Immature natural killer cell (primary cell): ENCODE results near the gene CFAP57. TPM values are rescaled to one million over a fixed set of nuclear protein-coding genes. Genes with fewer than 3 reads are reported as not detected.
A peak's percentile ranks its signal among the peaks of the same experiment; 100 is the strongest.

ENCODE experiments used
- DNase-seq, 3 donors: peaks; one replicate each; pipeline ENCODE4 v3.0.0; 2022; ENCODE audit warnings: mixed read lengths in 1 of 3
- H3K27ac Mint-ChIP-seq, 6 donors: one replicate each; pipeline ENCODE4 v1.8.0; 2020; ENCODE audit warnings: mixed read lengths in 6 of 6, mild to moderate bottlenecking in 5 of 6, inconsistent platforms in 4 of 6, moderate library complexity in 3 of 6
- H3K27me3 Mint-ChIP-seq, 3 donors: one replicate each; pipeline ENCODE4 v1.8.0; 2020 to 2021; ENCODE audit warnings: low read depth in 3 of 3, mild to moderate bottlenecking in 3 of 3, mixed read lengths in 3 of 3, moderate library complexity in 3 of 3, inconsistent platforms in 1 of 3
- H3K36me3 Mint-ChIP-seq, 3 donors: one replicate each; pipeline ENCODE4 v1.8.0; 2020; ENCODE audit warnings: mixed read lengths in 3 of 3, inconsistent platforms in 2 of 3, mild to moderate bottlenecking in 2 of 3
- H3K4me1 Mint-ChIP-seq, 2 donors: one replicate each; pipeline ENCODE4 v1.8.0; 2020; ENCODE audit warnings: inconsistent platforms in 2 of 2, mild to moderate bottlenecking in 2 of 2, mixed read lengths in 2 of 2, moderate library complexity in 1 of 2
- H3K4me3 Mint-ChIP-seq, 5 donors: one replicate each; pipeline ENCODE4 v1.8.0; 2020; ENCODE audit warnings: mild to moderate bottlenecking in 5 of 5, mixed read lengths in 5 of 5, inconsistent platforms in 3 of 5, moderate library complexity in 3 of 5
- H3K9me3 Mint-ChIP-seq, 6 donors: one replicate each; pipeline ENCODE4 v1.8.0; 2020; ENCODE audit warnings: mild to moderate bottlenecking in 6 of 6, mixed read lengths in 6 of 6, inconsistent platforms in 4 of 6, moderate library complexity in 3 of 6
- polyA plus RNA-seq, 3 donors: library from polyadenylated mRNA; unstranded; fragments of 300-500 nt; fragmentation: Illumina TruSeq; gene quantifications; one replicate each; pipeline ENCODE4 v1.2.3, GENCODE V29; 2021

CFAP57 gene
- polyA plus RNA-seq, 3 donors from 2014 or later, result not detected

DNA sequence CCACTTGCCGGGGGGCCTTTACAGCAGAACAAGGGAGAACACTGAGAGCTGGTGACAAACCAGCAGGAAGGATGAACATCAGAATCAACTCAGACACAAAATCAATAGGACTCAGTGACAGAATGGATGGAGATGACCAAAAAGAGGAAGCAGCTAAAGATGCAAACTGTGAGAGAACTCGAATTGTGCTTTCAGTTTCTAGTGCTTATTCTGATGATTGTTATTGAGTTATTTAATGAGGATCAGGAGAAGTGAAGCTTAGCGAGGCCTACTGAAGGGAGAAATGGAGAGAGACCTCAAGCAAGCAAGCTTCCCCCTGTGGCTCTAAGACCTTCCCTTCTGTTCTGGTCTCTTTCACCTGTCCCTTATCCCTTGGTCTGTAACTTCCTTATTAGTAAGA, 67.4 kb downstream of the CFAP57 start:
- DNase-seq, result no peak
- H3K27me3 Mint-ChIP-seq, result peaks cover 0 to 2% (median 0%) of the 10 kb centered on the region in 3 donors
- H3K27ac Mint-ChIP-seq, result peak overlapping the region in 1 of 6 donors; percentile 33
- H3K9me3 Mint-ChIP-seq, result no peaks in the 10 kb centered on the region
- H3K36me3 Mint-ChIP-seq, result no peaks in the 10 kb centered on the region
- H3K4me1 Mint-ChIP-seq, result no peaks in the 10 kb centered on the region
- H3K4me3 Mint-ChIP-seq, result no peak overlapping the region

DNA sequence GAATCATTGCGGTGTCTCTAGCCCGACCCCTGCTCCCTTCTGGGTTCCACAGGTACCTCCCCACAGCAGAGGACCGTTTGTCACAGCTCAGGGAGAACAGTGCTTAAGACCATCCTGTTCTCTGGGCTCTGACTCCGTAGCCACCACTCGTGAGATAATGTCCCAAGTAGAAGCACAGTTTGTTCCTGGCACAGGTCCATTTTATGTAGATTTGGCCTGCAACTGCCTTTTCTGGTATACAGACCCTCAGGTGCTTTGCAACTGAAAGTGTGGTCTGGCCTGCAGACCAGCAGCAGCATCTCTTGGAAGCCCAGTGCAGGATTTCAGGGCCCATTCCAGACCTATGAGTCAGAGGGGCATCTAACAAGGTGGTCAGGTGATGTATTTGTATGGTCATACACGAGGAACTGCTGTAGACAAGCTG, 69.3 kb downstream of the CFAP57 start:
- H3K4me3 Mint-ChIP-seq, result no peak overlapping the region
- no peaks in the 10 kb centered on the region for H3K36me3 Mint-ChIP-seq
- peaks cover 0 to 2% (median 0%) of the 10 kb centered on the region in 3 donors for H3K27me3 Mint-ChIP-seq
- no peaks in the 10 kb centered on the region for H3K9me3 Mint-ChIP-seq
- H3K27ac Mint-ChIP-seq, result no peak overlapping the region
- no peaks in the 10 kb centered on the region for H3K4me1 Mint-ChIP-seq
- no peak for DNase-seq

DNA sequence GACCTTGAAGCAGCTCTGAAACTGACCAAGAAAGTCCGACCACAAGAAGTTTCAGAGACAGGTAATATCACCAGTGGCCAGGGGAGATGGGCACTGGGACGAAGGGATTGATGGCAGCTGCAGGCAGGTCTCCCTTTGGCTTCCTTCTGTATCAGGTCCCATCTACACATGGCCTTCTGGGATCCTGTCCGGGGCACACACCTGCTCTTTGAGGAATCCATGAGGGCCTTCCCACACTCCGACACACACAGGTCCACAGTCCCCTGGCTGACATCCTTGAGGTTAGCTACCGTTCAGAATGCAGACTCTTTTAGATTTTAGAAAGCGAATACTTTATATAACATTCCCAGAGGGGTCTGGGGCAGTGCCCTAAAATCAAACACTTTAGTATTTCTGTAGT, 71.2 kb downstream of the CFAP57 start:
- no peak for DNase-seq
- Mint-ChIP-seq H3K27me3 (peaks cover 0 to 3% (median 2%) of the 10 kb centered on the region in 3 donors), H3K4me3 (no peak overlapping the region), H3K4me1 (no peaks in the 10 kb centered on the region), H3K36me3 (no peaks in the 10 kb centered on the region), H3K27ac (no peak overlapping the region), H3K9me3 (no peaks in the 10 kb centered on the region)

DNA sequence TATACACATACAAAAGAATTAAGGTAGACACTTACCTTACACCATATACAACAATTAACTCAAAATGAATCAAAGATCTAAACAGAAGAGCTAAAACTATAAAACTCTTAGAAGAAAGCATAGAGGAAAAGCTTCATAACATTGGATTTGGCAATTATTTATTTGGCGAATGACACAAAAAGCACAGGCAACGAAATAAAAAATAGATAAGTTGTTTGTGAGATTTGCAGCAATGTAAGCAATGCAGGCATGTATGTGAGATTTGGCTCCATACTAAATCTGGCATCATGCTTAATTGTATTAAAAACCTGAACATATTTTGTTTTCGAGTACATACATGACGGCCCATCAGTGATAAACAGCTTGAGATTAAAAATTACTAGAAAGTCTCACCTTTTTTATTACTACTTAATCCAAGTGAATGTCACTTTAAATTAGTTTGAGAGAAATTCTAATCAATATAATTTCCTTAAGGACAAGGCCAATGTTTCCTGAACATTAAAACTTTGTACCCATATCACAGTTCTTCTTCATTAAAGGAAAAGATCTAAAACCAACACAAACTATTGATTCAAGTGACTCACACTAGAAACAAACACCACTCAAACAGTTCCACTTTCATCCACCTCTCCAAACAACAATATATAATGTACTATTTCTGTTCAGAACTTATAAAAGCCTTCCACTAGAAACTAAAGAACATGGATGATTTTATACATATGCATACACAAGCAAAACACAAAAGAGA, 74.5 kb downstream of the CFAP57 start:
- Mint-ChIP-seq H3K27me3 (peaks cover 2 to 3% (median 3%) of the 10 kb centered on the region in 3 donors), H3K27ac (no peak overlapping the region), H3K36me3 (no peaks in the 10 kb centered on the region), H3K9me3 (no peaks in the 10 kb centered on the region), H3K4me3 (no peak overlapping the region), H3K4me1 (no peaks in the 10 kb centered on the region)
- no peak for DNase-seq

DNA sequence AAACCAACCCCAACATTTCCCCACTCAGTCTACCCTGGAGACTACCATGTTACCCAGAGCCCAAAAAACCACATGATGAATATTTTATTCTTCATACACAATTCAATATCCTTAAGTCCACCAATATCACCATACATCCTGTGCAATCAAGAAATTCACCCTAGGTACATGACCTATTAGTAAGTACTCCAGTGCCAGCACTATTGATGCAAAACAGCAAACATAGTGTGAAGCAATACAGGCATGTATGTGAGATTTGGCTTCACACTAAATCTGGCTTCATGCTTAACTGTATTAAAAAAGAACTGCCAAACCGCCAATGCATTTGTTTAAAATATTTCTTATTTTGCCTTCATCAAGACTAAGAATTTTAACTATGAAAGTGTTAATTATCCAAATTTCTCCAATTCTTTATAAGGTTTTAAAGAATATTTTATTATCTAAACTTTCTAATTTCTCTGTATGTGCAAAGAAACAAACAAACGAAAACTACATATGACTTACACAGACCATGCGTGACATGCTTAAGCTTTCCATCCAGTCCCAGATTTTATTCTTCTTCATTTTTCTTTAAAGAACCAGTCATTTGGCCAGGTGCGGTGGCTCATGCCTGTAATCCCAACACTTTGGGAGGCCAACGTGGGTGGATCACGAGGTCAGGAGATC, 75.3 kb downstream of the CFAP57 start:
- no peak for DNase-seq
- Mint-ChIP-seq H3K4me3 (no peak overlapping the region), H3K9me3 (no peaks in the 10 kb centered on the region), H3K27ac (no peak overlapping the region), H3K27me3 (peaks cover 2 to 3% (median 3%) of the 10 kb centered on the region in 3 donors), H3K4me1 (no peaks in the 10 kb centered on the region), H3K36me3 (no peaks in the 10 kb centered on the region)

DNA sequence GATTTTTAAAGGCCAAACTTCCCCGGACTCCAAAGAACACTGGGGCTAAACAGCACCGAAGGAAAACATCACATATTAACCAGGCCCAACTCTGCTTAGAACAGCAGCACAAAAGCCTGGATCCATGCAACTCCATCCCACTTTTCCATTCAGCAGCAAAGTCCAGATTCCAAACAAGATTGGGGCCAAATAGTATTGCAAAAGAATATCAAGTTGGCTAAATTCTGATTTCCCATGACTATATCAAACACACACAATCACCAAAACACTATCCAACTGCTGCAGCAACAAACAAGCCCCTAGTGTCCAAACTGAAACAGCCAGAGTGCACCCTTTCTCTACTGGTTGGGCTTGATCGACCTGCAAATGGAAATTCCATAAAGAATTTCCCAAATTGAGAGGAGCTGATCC, 78.2 kb downstream of the CFAP57 start:
- Mint-ChIP-seq H3K27ac (no peak overlapping the region), H3K27me3 (peaks cover 0 to 8% (median 3%) of the 10 kb centered on the region in 3 donors), H3K9me3 (no peaks in the 10 kb centered on the region), H3K36me3 (no peaks in the 10 kb centered on the region), H3K4me1 (no peaks in the 10 kb centered on the region), H3K4me3 (no peak overlapping the region)
- DNase-seq, result no peak

DNA sequence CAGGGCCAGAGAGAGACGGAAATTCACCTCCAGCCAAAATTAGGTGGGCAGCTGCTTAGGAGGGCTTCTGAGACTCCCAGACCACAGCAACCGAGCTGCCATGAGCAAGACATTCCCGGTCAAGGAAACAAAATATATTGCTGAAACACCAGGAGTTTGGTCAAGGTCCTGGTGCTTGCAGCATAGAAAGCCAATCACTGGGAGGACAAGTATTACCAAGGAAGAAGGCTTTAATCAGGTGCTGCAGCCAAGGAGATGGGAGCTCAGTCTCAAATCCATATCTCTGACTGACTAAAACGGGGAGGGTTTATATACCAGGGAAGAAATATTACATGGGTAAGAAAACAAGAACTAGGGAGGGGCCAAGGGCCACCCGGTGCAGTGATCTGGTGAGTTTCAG, 78.9 kb downstream of the CFAP57 start:
- no peak for DNase-seq

DNA sequence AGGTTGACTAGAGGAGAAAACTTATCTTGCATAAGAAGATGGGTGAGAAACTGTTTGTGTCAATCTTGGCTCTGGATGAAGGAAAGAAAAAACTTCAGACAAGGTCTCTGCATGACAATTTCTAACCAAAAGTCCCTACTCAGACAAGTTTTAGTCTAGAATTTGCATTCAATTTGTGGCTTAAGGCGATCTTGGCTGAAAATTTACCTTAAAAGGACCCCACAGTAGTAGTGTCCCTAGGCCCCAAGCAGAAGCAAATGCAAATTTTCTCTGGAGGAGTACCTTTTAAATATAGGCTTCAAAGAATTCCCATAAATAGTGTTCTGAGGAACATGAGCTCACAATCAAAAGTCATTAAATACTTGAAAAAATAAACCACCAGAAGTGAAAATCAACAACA, 80.1 kb downstream of the CFAP57 start:
- Mint-ChIP-seq H3K36me3 (no peaks in the 10 kb centered on the region), H3K4me3 (no peak overlapping the region), H3K27ac (no peak overlapping the region), H3K9me3 (no peaks in the 10 kb centered on the region), H3K4me1 (no peaks in the 10 kb centered on the region), H3K27me3 (peaks cover 0 to 8% (median 3%) of the 10 kb centered on the region in 3 donors)
- no peak for DNase-seq

More for the DNA sequence above, 78.9 kb downstream of the CFAP57 start:
- no peaks in the 10 kb centered on the region for H3K9me3 Mint-ChIP-seq
- H3K27me3 Mint-ChIP-seq, result peaks cover 0 to 8% (median 3%) of the 10 kb centered on the region in 3 donors
- H3K4me3 Mint-ChIP-seq, result no peak overlapping the region
- H3K36me3 Mint-ChIP-seq, result no peaks in the 10 kb centered on the region
- no peaks in the 10 kb centered on the region for H3K4me1 Mint-ChIP-seq
- no peak overlapping the region for H3K27ac Mint-ChIP-seq

DNA sequence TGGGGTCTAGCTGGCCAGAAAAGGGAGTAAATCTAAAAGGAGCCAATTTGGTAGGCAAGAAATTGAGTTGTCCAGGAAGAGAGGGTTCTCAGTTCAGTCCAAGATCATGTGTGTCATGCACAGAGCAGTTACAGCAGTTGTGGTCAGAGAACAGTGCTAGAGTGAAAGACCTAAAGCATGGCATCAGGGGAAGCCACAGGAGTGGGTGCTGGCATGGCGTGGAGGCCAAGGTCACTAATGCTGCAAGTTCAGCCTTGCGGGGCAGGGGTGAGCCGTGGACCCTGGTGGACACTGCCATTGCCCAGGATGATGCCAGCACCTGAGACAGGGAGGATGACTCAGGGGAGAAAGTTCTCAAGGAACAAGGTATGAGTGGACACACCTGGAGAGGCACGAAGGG, 81.0 kb downstream of the CFAP57 start:
- DNase-seq, result no peak
- Mint-ChIP-seq H3K9me3 (no peaks in the 10 kb centered on the region), H3K4me3 (no peak overlapping the region), H3K36me3 (no peaks in the 10 kb centered on the region), H3K4me1 (no peaks in the 10 kb centered on the region), H3K27me3 (peaks cover 0 to 7% (median 3%) of the 10 kb centered on the region in 3 donors), H3K27ac (no peak overlapping the region)

DNA sequence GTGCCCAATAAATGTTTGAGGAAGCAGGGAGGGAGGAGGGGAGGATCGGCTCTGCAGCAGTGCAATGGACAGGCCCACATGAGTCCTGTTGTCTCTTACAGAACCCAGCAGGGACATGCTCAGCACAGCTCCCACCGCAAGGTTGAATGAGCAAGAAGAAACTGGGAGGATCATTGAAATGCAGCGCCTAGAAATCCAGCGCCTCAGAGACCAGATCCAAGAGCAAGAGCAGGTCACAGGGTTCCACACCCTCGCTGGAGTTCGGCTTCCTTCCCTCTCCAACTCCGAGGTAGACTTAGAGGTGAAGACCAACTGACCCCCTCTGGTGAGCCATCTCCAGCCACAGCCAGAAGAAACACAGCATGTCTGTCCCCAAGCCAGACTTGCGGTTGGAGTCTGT, 81.7 kb downstream of the CFAP57 start:
- Mint-ChIP-seq H3K27ac (no peak overlapping the region), H3K27me3 (peaks cover 0 to 7% (median 3%) of the 10 kb centered on the region in 3 donors), H3K9me3 (no peaks in the 10 kb centered on the region), H3K4me1 (no peaks in the 10 kb centered on the region), H3K36me3 (no peaks in the 10 kb centered on the region), H3K4me3 (no peak overlapping the region)
- DNase-seq, result no peak

DNA sequence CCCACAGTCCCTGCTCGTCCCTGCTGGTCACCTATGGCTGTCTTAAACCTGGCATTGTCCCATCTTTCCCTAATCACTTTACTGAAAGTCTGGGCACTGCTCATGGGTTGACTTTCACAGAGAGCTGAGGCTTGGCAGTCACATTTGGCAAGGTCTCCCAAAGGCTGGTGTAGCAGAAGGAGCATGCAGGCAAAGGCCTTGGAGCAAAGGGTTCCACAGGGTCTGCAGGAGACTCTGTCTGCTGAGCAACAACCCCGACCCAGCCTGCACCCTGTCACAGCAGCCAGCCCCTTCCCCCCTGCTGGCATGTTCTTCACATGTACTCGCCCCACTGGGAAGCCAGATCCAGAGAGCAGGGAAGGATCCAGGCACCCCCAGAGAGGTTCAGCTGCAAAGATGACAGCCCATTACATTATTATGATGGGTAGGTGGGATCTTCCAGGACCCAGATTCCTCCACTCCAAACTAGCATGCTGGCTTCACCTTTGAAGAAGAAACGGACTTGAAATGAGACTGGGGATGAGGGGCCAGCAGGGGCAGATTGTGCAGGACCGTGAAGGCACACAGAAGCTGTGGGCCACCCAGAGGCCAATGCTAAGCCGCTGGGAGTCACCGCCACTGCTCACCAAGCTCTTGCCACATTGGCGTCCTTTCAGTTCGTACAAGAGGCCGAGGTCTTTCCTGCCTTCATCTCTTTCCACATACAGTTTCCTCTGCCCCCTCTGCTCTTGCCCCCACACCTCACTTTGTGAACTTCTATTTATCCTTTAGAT, 83.5 kb downstream of the CFAP57 start:
- H3K4me1 Mint-ChIP-seq, result no peaks in the 10 kb centered on the region
- no peak for DNase-seq
- H3K4me3 Mint-ChIP-seq, result no peak overlapping the region
- H3K27me3 Mint-ChIP-seq, result peaks cover 0 to 7% (median 3%) of the 10 kb centered on the region in 3 donors
- H3K9me3 Mint-ChIP-seq, result no peaks in the 10 kb centered on the region
- no peaks in the 10 kb centered on the region for H3K36me3 Mint-ChIP-seq
- no peak overlapping the region for H3K27ac Mint-ChIP-seq

DNA sequence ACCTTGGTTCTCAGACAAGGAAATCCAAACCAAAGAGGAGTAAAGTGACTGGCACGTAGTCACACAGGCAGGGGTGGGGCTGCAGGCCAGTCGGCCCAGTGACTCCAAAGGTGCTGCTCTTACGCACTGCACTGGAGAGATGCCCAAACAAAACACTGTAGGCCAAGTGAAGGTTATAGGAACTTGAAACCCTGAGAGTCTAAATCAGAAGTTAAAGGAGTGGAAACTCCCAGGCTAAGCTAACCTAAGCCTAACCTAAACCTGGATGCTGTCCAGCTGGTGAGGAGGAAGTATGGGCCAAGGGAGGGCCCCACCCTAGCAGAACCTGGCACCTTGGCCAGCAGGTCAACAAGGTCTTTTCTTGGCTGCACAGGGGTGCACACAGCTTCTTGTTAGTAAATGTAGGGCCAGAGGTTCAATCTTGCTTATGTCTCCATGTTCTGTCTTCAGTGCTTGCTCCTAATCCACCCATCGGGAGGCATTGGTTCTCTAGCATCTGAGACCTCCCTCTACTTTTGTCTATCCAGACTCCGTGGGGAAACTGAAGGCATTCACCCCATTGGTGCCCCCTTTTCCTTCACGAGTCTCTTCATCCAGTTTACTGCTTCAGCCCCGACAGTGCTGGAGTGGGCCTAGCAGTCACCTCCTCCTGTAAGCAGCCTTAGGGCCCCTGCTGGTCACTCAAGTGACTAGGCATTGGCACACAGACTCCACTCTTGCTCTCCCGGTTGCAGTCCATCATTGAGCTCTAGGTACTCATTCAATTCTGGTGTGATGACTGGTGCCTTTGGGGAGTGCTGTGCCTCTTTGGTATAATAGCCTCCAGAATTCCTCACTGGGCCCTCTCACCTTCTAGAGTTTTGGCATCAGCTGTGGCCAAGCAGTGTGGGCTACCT, 84.8 kb downstream of the CFAP57 start:
- Mint-ChIP-seq H3K4me1 (no peaks in the 10 kb centered on the region), H3K9me3 (no peaks in the 10 kb centered on the region), H3K27me3 (peaks cover 0 to 7% (median 0%) of the 10 kb centered on the region in 3 donors), H3K27ac (no peak overlapping the region), H3K36me3 (no peaks in the 10 kb centered on the region), H3K4me3 (no peak overlapping the region)
- no peak for DNase-seq

DNA sequence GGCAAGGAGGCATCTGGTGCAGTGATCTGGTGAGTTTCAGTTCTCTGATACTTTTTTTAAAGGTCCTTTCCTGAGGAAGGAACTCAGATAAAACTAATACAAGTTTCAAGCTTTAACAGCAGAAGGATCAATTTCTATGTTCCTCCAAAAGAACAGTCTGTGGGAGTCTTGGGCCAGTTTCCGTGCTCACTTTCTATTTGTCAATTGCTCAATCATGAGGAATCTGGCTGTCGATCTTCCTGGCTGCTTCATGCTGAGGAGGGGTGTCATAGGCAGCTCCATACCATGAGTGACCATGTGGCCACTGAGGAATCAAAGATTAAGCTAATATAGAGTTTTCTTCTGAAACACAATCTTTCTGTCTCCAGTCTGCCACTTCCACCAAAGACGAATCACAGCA, 86.2 kb downstream of the CFAP57 start:
- Mint-ChIP-seq H3K4me3 (no peak overlapping the region), H3K27me3 (peaks cover 0 to 6% (median 2%) of the 10 kb centered on the region in 3 donors), H3K4me1 (no peaks in the 10 kb centered on the region), H3K36me3 (no peaks in the 10 kb centered on the region), H3K9me3 (no peaks in the 10 kb centered on the region), H3K27ac (no peak overlapping the region)
- no peak for DNase-seq
